HepG2 (cell line): ENCODE results near the gene TMEM185B.
A peak's percentile ranks its signal among the peaks of the same experiment; 100 is the strongest.

Experiments used
- BCLAF1 ChIP-seq: fragments of 450-650 bp; IDR thresholded peaks from 2 replicates; pipeline ENCODE4 v1.6.1; 2017; ENCODE audit warnings: mild to moderate bottlenecking
- CTCF ChIP-seq: sonication (generic); formaldehyde crosslinking; IDR thresholded peaks from 2 replicates; pipeline ENCODE4 v1.5.0; 2020; ENCODE audit warnings: mild to moderate bottlenecking, missing genetic modification reagents, moderate library complexity
- GABPA ChIP-seq, 2 experiments: IDR thresholded peaks; 2 replicates each; pipeline ENCODE4 v1.6.1; 2011 to 2016; ENCODE audit warnings: low read depth in 2 of 2, low read length in 1 of 2, missing biosample characterization in 1 of 2, missing genetic modification characterization in 1 of 2
- HCFC1 ChIP-seq: fragments of 150-350 bp; IDR thresholded peaks from 2 replicates; pipeline ENCODE4 v1.6.1; 2014; ENCODE audit warnings: low read depth, low read length
- HDAC2 ChIP-seq: sonication (generic); formaldehyde crosslinking; IDR thresholded peaks from 2 replicates; pipeline ENCODE4 v1.4.0; 2020; ENCODE audit warnings: missing genetic modification reagents
- POLR2AphosphoS5 ChIP-seq: IDR thresholded peaks from 2 replicates; pipeline ENCODE4 v1.6.1; 2012; ENCODE audit warnings: low read depth, low read length
- THAP11 ChIP-seq: IDR thresholded peaks from 2 replicates; pipeline ENCODE4 v1.6.1; 2016; ENCODE audit warnings: missing biosample characterization, missing genetic modification reagents
- TOE1 ChIP-seq: sonication (generic); formaldehyde crosslinking; IDR thresholded peaks from 2 replicates; pipeline ENCODE4 v1.4.0; 2020; ENCODE audit warnings: mild to moderate bottlenecking, missing genetic modification reagents
- U2AF2 ChIP-seq: fragments of 200-400 bp; formaldehyde crosslinking; IDR thresholded peaks from 2 replicates; pipeline ENCODE4 v1.6.1; 2017; ENCODE audit warnings: low read depth, mild to moderate bottlenecking, low read length
- ZFP36L2 ChIP-seq: sonication (generic); formaldehyde crosslinking; IDR thresholded peaks from 2 replicates; pipeline ENCODE4 v1.4.0; 2020; ENCODE audit warnings: missing genetic modification reagents
- ZNF274 ChIP-seq: sonication (generic); formaldehyde crosslinking; IDR thresholded peaks from 2 replicates; pipeline ENCODE4 v1.5.1; 2020; ENCODE audit warnings: mild to moderate bottlenecking, missing genetic modification reagents
- ZNF562 ChIP-seq: sonication (generic); formaldehyde crosslinking; IDR thresholded peaks from 2 replicates; pipeline ENCODE4 v1.8.0; 2022; ENCODE audit warnings: missing genetic modification reagents, borderline replicate concordance
- ZNF564 ChIP-seq: sonication (generic); formaldehyde crosslinking; IDR thresholded peaks from 2 replicates; pipeline ENCODE4 v1.8.1; 2023; ENCODE audit warnings: mild to moderate bottlenecking, missing genetic modification reagents
- ZNF713 ChIP-seq: sonication (generic); formaldehyde crosslinking; IDR thresholded peaks from 2 replicates; pipeline ENCODE4 v1.4.0; 2020; ENCODE audit warnings: mild to moderate bottlenecking, missing genetic modification reagents

- TF ChIP-seq BCLAF1 (no peak), CTCF (CRISPR knock-in tag) (peak; percentile 78), ZNF564 (CRISPR knock-in tag) (peak; percentile 88; the same call in 1 of the 2 replicates), GABPA (IDR thresholded peaks at IDR 0.05; ENCODE audit: low read depth, low read length) (peak; percentile 62), GABPA (CRISPR knock-in tag; IDR thresholded peaks at IDR 0.05; ENCODE audit: low read depth) (peak; percentile 75), U2AF2 (no peak), ZNF713 (0 out of 2 replicates have a peak, but pooled peaks have one; percentile 15), ZNF562 (CRISPR knock-in tag) (no peak), HCFC1 (no peak), TOE1 (no peak), THAP11 (CRISPR knock-in tag) (0 out of 2 replicates have a peak, but pooled peaks have one; percentile 3), ZNF274 (CRISPR knock-in tag) (0 out of 2 replicates have a peak, but pooled peaks have one; percentile 22), POLR2AphosphoS5 (no peak; the same call in 1 of the 2 replicates), ZFP36L2 (CRISPR knock-in tag) (no peak), HDAC2 (CRISPR knock-in tag) (peak; percentile 26; the same call in 1 of the 2 replicates)
Observed at GRCh38 chr2:120253021-120253882, 30.1 kb upstream of the TMEM185B start.
